OCI-LY3 (cell line): ENCODE data around the gene HPCAL1.

Source experiments
- EZH2phosphoT487 ChIP-seq: fragments of 200-600 bp; shearing (Covaris generic); IDR thresholded peaks from 2 replicates; pipeline ENCODE4 v1.6.1; 2018; ENCODE audit warnings: antibody characterized with exemption, mixed run types, low read depth
- TF ChIP-seq, protein P1 (sequence below): fragments of 200-600, 300-600 bp; sonication (generic); IDR thresholded peaks from 2 replicates; pipeline ENCODE4 v1.5.1; 2014; ENCODE audit warnings: antibody characterized with exemption, low read length, low read depth

- no peak for TF ChIP-seq EZH2phosphoT487
- TF ChIP-seq, protein P1, sequence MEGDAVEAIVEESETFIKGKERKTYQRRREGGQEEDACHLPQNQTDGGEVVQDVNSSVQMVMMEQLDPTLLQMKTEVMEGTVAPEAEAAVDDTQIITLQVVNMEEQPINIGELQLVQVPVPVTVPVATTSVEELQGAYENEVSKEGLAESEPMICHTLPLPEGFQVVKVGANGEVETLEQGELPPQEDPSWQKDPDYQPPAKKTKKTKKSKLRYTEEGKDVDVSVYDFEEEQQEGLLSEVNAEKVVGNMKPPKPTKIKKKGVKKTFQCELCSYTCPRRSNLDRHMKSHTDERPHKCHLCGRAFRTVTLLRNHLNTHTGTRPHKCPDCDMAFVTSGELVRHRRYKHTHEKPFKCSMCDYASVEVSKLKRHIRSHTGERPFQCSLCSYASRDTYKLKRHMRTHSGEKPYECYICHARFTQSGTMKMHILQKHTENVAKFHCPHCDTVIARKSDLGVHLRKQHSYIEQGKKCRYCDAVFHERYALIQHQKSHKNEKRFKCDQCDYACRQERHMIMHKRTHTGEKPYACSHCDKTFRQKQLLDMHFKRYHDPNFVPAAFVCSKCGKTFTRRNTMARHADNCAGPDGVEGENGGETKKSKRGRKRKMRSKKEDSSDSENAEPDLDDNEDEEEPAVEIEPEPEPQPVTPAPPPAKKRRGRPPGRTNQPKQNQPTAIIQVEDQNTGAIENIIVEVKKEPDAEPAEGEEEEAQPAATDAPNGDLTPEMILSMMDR: peak; percentile 91
Observed at GRCh38 chr2:10408649-10409579, 106.2 kb downstream of the HPCAL1 start.
